Esophagus squamous epithelium (tissue), 5 donors: ENCODE measurements around the gene PTN. TPM values are rescaled to one million over a fixed set of nuclear protein-coding genes. Genes with fewer than 3 reads are reported as not detected.

Source experiments
- DNase-seq: peaks from one replicate; lab custom pipeline; 2025; lab: John Stamatoyannopoulos, UW
- H3K27ac ChIP-seq, 4 donors: fragments of 200-600 bp; sonication (generic); one replicate each; pipeline ENCODE4 v1.5.1; 2016 to 2019; ENCODE audit warnings: mild to moderate bottlenecking in 1 of 4
- H3K27me3 ChIP-seq, 4 donors: fragments of 200-600 bp; sonication (generic); 1 replicate in 3 of 4; 2 replicates in 1 of 4; pipeline versions ENCODE4 v1.5.1 to v1.6.0; 2017 to 2021; ENCODE audit warnings: antibody characterized with exemption in 1 of 4
- H3K36me3 ChIP-seq, 3 donors: fragments of 200-600 bp; sonication (generic); one replicate each; pipeline ENCODE4 v1.5.1; 2016 to 2019
- H3K4me1 ChIP-seq, 3 donors: fragments of 200-600 bp; sonication (generic); one replicate each; pipeline ENCODE4 v1.5.1; 2017 to 2019
- H3K4me3 ChIP-seq, 4 donors: fragments of 200-600 bp; sonication (generic); 1 replicate in 3 of 4; 2 replicates in 1 of 4; pipeline ENCODE4 v1.5.1; 2016 to 2019; ENCODE audit warnings: mild to moderate bottlenecking in 2 of 4, moderate library complexity in 1 of 4
- H3K9me3 ChIP-seq, 3 donors: fragments of 200-600 bp; sonication (generic); one replicate each; pipeline ENCODE4 v1.5.1; 2016 to 2019
- POLR2A ChIP-seq, 4 donors: fragments of 450-650 bp; IDR thresholded peaks; one replicate each; pipeline ENCODE4 v1.6.1; 2017; ENCODE audit warnings: antibody characterized with exemption in 4 of 4, mild to moderate bottlenecking in 4 of 4, moderate library complexity in 3 of 4
- WGBS, 2 donors: methylation state at CpG; one replicate each; pipeline ENCODE4 v1.1.5; 2018; 5-methylcytosine and 5-hydroxymethylcytosine counted together
- intact Hi-C: fragments of 100-400 bp; cut with DNase I; formaldehyde crosslinking; loops from one replicate; pipeline ENCODE4 v1.15.0; 2022
- total RNA-seq, 4 donors: library from RNA; depleted of rRNA; stranded (reverse); fragments of >200 nt; gene quantifications; one replicate each; pipeline ENCODE4 v1.1.0, GENCODE V29; 2016
- TF ChIP-seq, protein P1 (sequence below), 6 experiments: fragments of 450-650 bp in 4 of 6; fragments of 200-600 bp in 2 of 6; sonication (generic) in 2 of 6; IDR thresholded peaks; one replicate each; pipeline ENCODE4 v1.5.1; 2016 to 2019; ENCODE audit warnings: antibody characterized with exemption in 6 of 6, mild to moderate bottlenecking in 4 of 6, moderate library complexity in 4 of 6
- donor health status: DM: yes; HTN: yes; CAD: no.

The PTN gene
- total RNA-seq, 4 donors from 2014 or later: 22.4 to 95.9 (median 82.9) TPM

- no peak for DNase-seq
- no peaks in the 10 kb centered on the region for H3K36me3 ChIP-seq
- TF ChIP-seq, protein P1, sequence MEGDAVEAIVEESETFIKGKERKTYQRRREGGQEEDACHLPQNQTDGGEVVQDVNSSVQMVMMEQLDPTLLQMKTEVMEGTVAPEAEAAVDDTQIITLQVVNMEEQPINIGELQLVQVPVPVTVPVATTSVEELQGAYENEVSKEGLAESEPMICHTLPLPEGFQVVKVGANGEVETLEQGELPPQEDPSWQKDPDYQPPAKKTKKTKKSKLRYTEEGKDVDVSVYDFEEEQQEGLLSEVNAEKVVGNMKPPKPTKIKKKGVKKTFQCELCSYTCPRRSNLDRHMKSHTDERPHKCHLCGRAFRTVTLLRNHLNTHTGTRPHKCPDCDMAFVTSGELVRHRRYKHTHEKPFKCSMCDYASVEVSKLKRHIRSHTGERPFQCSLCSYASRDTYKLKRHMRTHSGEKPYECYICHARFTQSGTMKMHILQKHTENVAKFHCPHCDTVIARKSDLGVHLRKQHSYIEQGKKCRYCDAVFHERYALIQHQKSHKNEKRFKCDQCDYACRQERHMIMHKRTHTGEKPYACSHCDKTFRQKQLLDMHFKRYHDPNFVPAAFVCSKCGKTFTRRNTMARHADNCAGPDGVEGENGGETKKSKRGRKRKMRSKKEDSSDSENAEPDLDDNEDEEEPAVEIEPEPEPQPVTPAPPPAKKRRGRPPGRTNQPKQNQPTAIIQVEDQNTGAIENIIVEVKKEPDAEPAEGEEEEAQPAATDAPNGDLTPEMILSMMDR (IDR thresholded peaks at IDR 0.05): no peak
- TF ChIP-seq POLR2A (IDR thresholded peaks at IDR 0.05): no peak
- no peak overlapping the region for H3K27ac ChIP-seq
- H3K27me3 ChIP-seq: no peaks in the 10 kb centered on the region
- no peak overlapping the region for H3K4me3 ChIP-seq
- peaks cover 3 to 22% (median 4%) of the 10 kb centered on the region in 3 donors for H3K4me1 ChIP-seq
- peaks cover 0 to 14% (median 8%) of the 10 kb centered on the region in 3 donors for H3K9me3 ChIP-seq
- intact Hi-C loops: no loop called here
Measured at GRCh38 chr7:137354961-137355360, 11.4 kb upstream of the PTN start.

GRCh38 chr7:137354396-137354795 is 10.9 kb upstream of the PTN start:
- Histone ChIP-seq H3K9me3 (peaks cover 0 to 8% (median 2%) of the 10 kb centered on the region in 3 donors), H3K4me1 (peaks cover 3 to 22% (median 4%) of the 10 kb centered on the region in 3 donors), H3K36me3 (no peaks in the 10 kb centered on the region), H3K4me3 (no peak overlapping the region), H3K27ac (no peak overlapping the region), H3K27me3 (no peaks in the 10 kb centered on the region)
- 18 to 23% methylated on average over 3 to 4 of the region's 5 CpGs for WGBS, 2 donors
- DNase-seq: no peak
- TF ChIP-seq, protein P1 (IDR thresholded peaks at IDR 0.05): no peak
- no peak for TF ChIP-seq POLR2A (IDR thresholded peaks at IDR 0.05)
- intact Hi-C loops: no loop called here

DNA sequence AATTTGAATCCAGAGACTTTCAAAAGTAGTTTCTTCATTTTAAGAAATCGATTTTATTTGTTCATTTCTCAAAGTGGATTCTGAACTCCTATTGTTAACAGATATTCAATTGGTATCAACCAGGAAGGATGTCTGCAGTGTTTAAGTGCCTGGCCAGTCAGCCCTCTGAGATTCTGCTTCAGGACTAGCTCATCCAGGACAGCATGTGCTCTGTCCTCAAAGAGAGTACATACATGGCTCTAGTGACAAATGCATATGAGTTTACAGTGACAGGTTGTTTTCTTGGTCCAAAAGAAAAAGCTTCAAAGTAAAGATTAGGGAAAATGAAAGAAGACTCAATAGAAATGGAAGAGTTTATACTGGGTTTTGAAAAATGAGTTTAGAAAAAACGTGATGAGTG is 8.4 kb upstream of the PTN start:
- Histone ChIP-seq H3K4me1 (peaks cover 3 to 22% (median 4%) of the 10 kb centered on the region in 3 donors), H3K9me3 (no peaks in the 10 kb centered on the region), H3K4me3 (no peak overlapping the region), H3K36me3 (no peaks in the 10 kb centered on the region), H3K27me3 (no peaks in the 10 kb centered on the region), H3K27ac (no peak overlapping the region)
- DNase-seq: no peak
- 43 to 45% methylated on average over 2 of the region's 2 CpGs for WGBS, 2 donors
- intact Hi-C loops: no loop called here
- no peak for TF ChIP-seq POLR2A (IDR thresholded peaks at IDR 0.05)
- TF ChIP-seq, protein P1 (IDR thresholded peaks at IDR 0.05): no peak

DNA sequence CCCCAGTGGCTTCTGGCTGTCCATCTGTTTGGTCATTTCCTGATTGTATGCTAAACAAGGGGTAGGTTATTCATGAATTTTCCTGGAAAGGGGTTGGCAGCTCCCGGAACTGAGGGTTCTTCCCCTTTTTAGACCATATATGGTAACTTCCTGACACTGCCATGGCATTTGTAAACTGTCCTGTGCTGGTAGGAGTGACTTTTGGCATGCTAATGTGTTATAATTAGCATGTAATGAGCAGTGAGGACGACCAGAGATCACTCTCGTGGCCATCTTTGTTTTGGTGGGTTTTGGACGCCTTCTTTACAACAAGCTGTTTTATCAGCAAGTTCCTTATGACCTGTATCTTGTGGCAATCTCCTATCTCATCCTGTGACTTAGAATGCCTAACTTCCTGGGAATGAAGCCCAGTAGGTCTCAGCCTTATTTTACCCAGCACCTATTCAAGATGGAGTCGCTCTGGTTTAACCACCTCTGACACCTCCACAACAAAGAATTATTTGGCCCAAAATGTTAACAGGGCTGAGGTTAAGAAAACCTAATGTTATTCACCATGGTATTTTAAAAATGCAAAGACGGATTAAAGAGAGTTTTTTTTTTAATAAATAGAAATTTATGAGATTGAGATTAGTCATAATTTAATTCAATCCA is 2.4 kb upstream of the PTN start:
- Histone ChIP-seq H3K4me3 (no peak overlapping the region), H3K27ac (no peak overlapping the region), H3K27me3 (no peaks in the 10 kb centered on the region), H3K9me3 (no peaks in the 10 kb centered on the region), H3K4me1 (peaks cover 0 to 28% (median 0%) of the 10 kb centered on the region in 3 donors), H3K36me3 (no peaks in the 10 kb centered on the region)
- TF ChIP-seq, protein P1 (IDR thresholded peaks at IDR 0.05): no peak
- no peak for TF ChIP-seq POLR2A (IDR thresholded peaks at IDR 0.05)
- DNase-seq: no peak
- WGBS, 2 donors: 71 to 76% methylated on average over 6 of the region's 6 CpGs
- intact Hi-C loops: no loop called here

DNA sequence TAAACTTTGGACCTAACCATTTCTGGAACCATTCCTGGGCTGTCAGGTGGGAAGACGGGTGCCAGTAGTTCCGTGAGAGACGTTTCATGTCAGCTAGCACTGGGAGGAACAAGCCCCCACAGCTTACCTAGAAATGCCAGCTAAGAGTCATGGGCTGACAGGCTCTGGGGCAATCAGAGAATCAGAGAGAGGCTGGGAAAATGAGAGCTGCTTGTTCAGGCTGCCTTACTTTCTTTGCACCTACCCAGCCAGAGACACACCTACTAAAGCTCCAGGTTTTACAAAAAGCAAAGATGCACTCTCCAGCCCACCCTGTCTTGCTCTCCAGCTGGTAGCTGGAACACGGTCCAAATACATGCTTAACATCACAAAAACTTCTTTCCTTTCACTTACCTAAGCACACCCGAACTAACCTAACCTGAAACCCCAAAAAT is 688 bp downstream of the PTN start:
- Histone ChIP-seq H3K4me3 (peak overlapping the region; percentile 35 to 70 (median 52)), H3K27me3 (no peaks in the 10 kb centered on the region), H3K36me3 (no peaks in the 10 kb centered on the region), H3K9me3 (no peaks in the 10 kb centered on the region), H3K27ac (peak overlapping the region; percentile 19 to 80 (median 70)), H3K4me1 (peaks cover 0 to 29% (median 0%) of the 10 kb centered on the region in 3 donors)
- WGBS, 2 donors: 14 to 21% methylated on average over 3 to 5 of the region's 5 CpGs
- no peak for DNase-seq
- no peak for TF ChIP-seq POLR2A (IDR thresholded peaks at IDR 0.05)
- TF ChIP-seq, protein P1 (IDR thresholded peaks at IDR 0.05): no peak
- intact Hi-C loops: no loop called here
